Heart right ventricle (tissue), 16 donors: Measurements from ENCODE around the gene NAV3. TPM values are rescaled to one million over a fixed set of nuclear protein-coding genes. Genes with fewer than 3 reads are reported as not detected.

Experiments
- ATAC-seq, 8 donors: fragments of 200-7000 bp; cut with Tn5 transposase; one replicate each; pipeline ENCODE4 v1.9.1; 2020; ENCODE audit warnings: mild to moderate bottlenecking in 8 of 8, moderate library complexity in 8 of 8, moderate number of reproducible peaks in 1 of 8
- DNase-seq, 2 donors: peaks; one replicate each; pipeline ENCODE4 v3.0.0-alpha.2; 2020
- H3K27ac ChIP-seq, 10 donors: fragments of 200-600 bp; sonication (generic) in 2 of 10; one replicate each; pipeline versions ENCODE4 v1.5.0 to v1.8.0; 2020 to 2022; ENCODE audit warnings: mild to moderate bottlenecking in 3 of 10
- H3K27me3 ChIP-seq, 7 donors: fragments of 200-600 bp; one replicate each; pipeline ENCODE4 v1.8.0; 2021 to 2022; ENCODE audit warnings: mild to moderate bottlenecking in 2 of 7
- H3K36me3 ChIP-seq, 9 donors: fragments of 200-600 bp; sonication (generic) in 1 of 9; one replicate each; pipeline versions ENCODE4 v1.5.0 to v1.8.0; 2020 to 2022; ENCODE audit warnings: mild to moderate bottlenecking in 2 of 9
- H3K4me1 ChIP-seq, 9 donors: fragments of 200-600 bp; sonication (generic) in 1 of 9; one replicate each; pipeline versions ENCODE4 v1.5.0 to v1.8.0; 2020 to 2022; ENCODE audit warnings: mild to moderate bottlenecking in 4 of 9
- H3K4me3 ChIP-seq, 10 donors: fragments of 200-600 bp; sonication (generic) in 2 of 10; one replicate each; pipeline versions ENCODE4 v1.5.0 to v1.8.0; 2020 to 2022; ENCODE audit warnings: mild to moderate bottlenecking in 7 of 10, moderate library complexity in 2 of 10
- H3K9me3 ChIP-seq, 11 donors: fragments of 200-600 bp in 10 of 11; sonication (generic) in 2 of 11; one replicate each; pipeline versions ENCODE4 v1.5.0 to v1.8.0; 2013 to 2022; ENCODE audit warnings: mild to moderate bottlenecking in 2 of 11, control low read depth in 1 of 11, moderate library complexity in 1 of 11
- CTCF ChIP-seq, 9 donors: fragments of 200-600 bp; sonication (generic) in 2 of 9; IDR thresholded peaks; one replicate each; pipeline versions ENCODE4 v1.5.0 to v1.8.0; 2021 to 2022; ENCODE audit warnings: antibody characterized with exemption in 9 of 9, mild to moderate bottlenecking in 5 of 9, moderate library complexity in 1 of 9
- WGBS, 2 donors: extraction: QIAGEN DNeasy Blood & Tissue Kit; methylation state at CpG; one replicate each; pipeline ENCODE4 v1.1.7; 2013; ENCODE audit warnings: inconsistent platforms in 1 of 2; 5-methylcytosine and 5-hydroxymethylcytosine counted together
- intact Hi-C, 10 donors: fragments of 100-400 bp; cut with DNase I; formaldehyde crosslinking; loops; one replicate each; pipeline versions ENCODE4 v1.11.1 to v1.14.2; 2022
- polyA plus RNA-seq, 2 donors: library from polyadenylated mRNA; stranded (reverse); fragments of 200-250 nt; gene quantifications; one replicate each; pipeline ENCODE4 v1.2.3, GENCODE V29; 2013
- total RNA-seq, 10 donors: library from RNA; stranded (reverse); fragmentation: NEBNext Ultra II Directional in 3 of 10; extraction: Animal tissue kit (Norgen Biotek cat#: 25700) in 3 of 10; gene quantifications; one replicate each; pipeline versions ENCODE4 v1.2.1 to v1.2.4, GENCODE V29; 2021 to 2023
- donor health status: Arrhythmogenic right ventricular cardiomyopathy.
- donor health status: ischemic (EF 13 %, LVEDD 7.1; RV severe dilation, severe dysfunction).
- donor health status: healthy with polysubstance abuse.
- donor health status: DM: no; HTN: yes; CAD: no.
- donor health status: DM: no; HTN: no; CAD: no.
- donor health status: ischemic (EF 25% LVEDD 6.9; RV normal size, moderate dysfunction).
- donor health status: ischemic (EF 25% LVEDD 5.7; RV mildly dilated, moderate dysfunction).
- donor health status: healthy.
- donor health status: DM: yes; HTN: yes; CAD: no.
- donor health status: Ischemic cardiomyopathy.
- donor health status: ischemic (EF 35%, LVEDD 5.7; RV mildly dilated, moderate dysfunction).
- donor health status: nonischemic (EF 11% LVEDD 7.7; RV severe dilation, severe dysfunction).
- donor health status: DM: yes; HTN: yes; CAD: no.
- donor health status: PGD.
- donor health status: ischemic (EF 29% LVEDD 5.4; RV normal size, mild dysfunction).
- donor health status: nonischemic (EF 23%, LVEDD 6.1; RV moderate dilation, normal function).

Gene NAV3
- total and polyA plus RNA-seq, 12 donors: 0.91 to 7.6 (median 4.6) TPM

GRCh38 chr12:77907936-77908335 is 77.2 kb downstream of the NAV3 start:
- Histone ChIP-seq H3K4me3 (no peak overlapping the region), H3K4me1 (no peaks in the 10 kb centered on the region), H3K27ac (no peak overlapping the region), H3K9me3 (peaks cover 0 to 3% (median 0%) of the 10 kb centered on the region in 11 donors), H3K27me3 (no peaks in the 10 kb centered on the region), H3K36me3 (no peaks in the 10 kb centered on the region)
- WGBS, 2 donors: 77 to 95% methylated on average over 1 of the region's 1 CpG
- ATAC-seq: no peak
- intact Hi-C loops: loop anchor here in 1 of 10 donors (10.0 kb wide), 1 partner anchor 63 kb away; no protein-coding TSS in a partner anchor
- no peak for DNase-seq
- no peak for TF ChIP-seq CTCF (IDR thresholded peaks at IDR 0.05)

GRCh38 chr12:77914081-77914488 is 83.4 kb downstream of the NAV3 start:
- Histone ChIP-seq H3K4me1 (peaks cover 0 to 7% (median 0%) of the 10 kb centered on the region in 9 donors), H3K27me3 (no peaks in the 10 kb centered on the region), H3K27ac (no peak overlapping the region), H3K36me3 (no peaks in the 10 kb centered on the region), H3K4me3 (no peak overlapping the region), H3K9me3 (no peaks in the 10 kb centered on the region)
- intact Hi-C loops: loop anchor here in 1 of 10 donors (5.0 kb wide), 1 partner anchor 187 kb away; no protein-coding TSS in a partner anchor
- no peak for DNase-seq
- ATAC-seq: no peak
- TF ChIP-seq CTCF (IDR thresholded peaks at IDR 0.05): peak in 4 of 9 donors; percentile 18 to 40 (median 22)
- WGBS, 2 donors: 48 to 61% methylated on average over 2 of the region's 2 CpGs

- 36 to 42% methylated on average over 1 of the region's 1 CpG for WGBS, 2 donors
- no peak overlapping the region for H3K27ac ChIP-seq
- ATAC-seq (no peak), DNase-seq (no peak)
- H3K9me3 ChIP-seq: no peaks in the 10 kb centered on the region
- H3K27me3 ChIP-seq: no peaks in the 10 kb centered on the region
- peaks cover 0 to 10% (median 0%) of the 10 kb centered on the region in 9 donors for H3K4me1 ChIP-seq
- intact Hi-C loops: no loop called here
- no peaks in the 10 kb centered on the region for H3K36me3 ChIP-seq
- H3K4me3 ChIP-seq: no peak overlapping the region
- no peak for TF ChIP-seq CTCF (IDR thresholded peaks at IDR 0.05)
These were observed 84.4 kb downstream of the NAV3 start for GRCh38 chr12:77915071-77915600.

GRCh38 chr12:77916276-77916675 is 85.6 kb downstream of the NAV3 start:
- no peak for ATAC-seq

More at GRCh38 chr12:77916276-77916675, 85.6 kb downstream of the NAV3 start:
- DNase-seq: no peak
- no peak for TF ChIP-seq CTCF (IDR thresholded peaks at IDR 0.05)
- Histone ChIP-seq H3K36me3 (no peaks in the 10 kb centered on the region), H3K4me3 (no peak overlapping the region), H3K4me1 (peaks cover 0 to 10% (median 0%) of the 10 kb centered on the region in 9 donors), H3K27me3 (no peaks in the 10 kb centered on the region), H3K27ac (no peak overlapping the region), H3K9me3 (no peaks in the 10 kb centered on the region)
- intact Hi-C loops: no loop called here
- WGBS, 2 donors: 86% methylated on average over 2 of the region's 2 CpGs
